Measurements from ENCODE around the gene NWD2.

Gene NWD2

DNA sequence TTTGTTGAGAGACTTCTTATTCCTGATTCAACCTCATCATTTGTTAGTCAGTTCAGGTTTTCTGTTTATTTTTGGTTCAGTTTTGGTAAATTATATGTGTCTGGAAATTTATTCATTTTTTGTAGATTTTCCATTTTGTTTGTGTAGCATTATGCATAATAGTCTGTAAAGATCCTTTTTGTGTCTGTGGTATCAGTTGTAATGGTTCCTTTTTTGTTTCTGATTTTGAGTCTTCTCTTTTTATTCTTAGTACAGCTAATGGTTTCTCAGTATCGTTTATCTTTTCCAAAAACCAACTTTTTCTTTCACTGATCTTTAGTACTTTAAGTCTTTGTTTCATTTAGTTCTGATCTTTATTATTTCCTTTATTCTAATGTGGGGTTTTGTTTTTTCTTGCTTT is 61.4 kb downstream of the NWD2 start:
- DNase-seq, result no peak

DNA sequence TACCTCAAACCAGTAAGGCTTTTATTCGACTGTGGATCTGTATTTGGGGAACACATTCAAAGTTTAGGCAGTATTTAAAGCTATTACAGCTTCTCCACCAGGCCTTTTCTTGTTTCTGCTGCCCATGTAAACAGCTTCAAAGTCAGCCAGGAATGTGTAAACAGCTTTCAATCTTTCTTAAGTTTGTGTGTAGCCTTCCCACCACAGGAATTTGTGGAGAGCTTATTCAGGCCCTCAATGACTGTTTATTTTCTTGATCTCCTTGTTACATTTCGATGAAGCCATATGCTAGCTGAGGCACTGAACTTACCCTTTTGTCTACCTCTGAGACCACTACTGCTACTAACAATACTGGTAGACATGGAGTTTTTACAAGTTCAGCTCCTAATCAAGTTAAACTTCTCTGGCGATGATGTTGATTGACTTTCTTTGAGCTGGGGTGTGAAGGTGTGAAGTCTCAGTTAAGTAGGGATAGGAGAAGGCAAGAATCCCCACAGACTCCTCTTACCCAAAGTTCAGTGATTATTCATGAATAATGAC is 72.6 kb downstream of the NWD2 start:
- no peak for DNase-seq

GRCh38 chr4:37320513-37321235 is 76.1 kb downstream of the NWD2 start:
- DNase-seq, result no peak

GRCh38 chr4:37322122-37322521 is 77.6 kb downstream of the NWD2 start:
- DNase-seq, result no peak

DNA sequence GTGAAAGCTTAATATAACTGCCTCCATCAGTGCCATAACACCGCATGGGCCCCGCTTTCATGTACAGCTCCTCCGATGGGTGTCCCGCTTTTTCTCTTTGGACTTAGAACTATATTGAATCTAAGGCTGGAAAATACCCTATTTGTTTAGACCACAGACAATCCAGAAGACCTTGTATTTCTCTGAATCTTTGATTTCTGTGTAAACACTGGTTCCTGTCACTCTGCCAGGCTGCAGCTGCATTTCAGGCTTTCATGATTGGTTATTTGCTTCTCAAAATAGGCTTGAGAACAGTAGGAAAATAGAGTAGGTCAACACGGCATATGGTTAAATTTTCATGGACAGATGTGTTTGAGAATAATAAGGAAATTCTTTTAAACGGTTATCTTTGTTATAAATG is 80.0 kb downstream of the NWD2 start:
- no peak for DNase-seq

- no peak for DNase-seq
Observed at GRCh38 chr4:37326852-37327251, 82.3 kb downstream of the NWD2 start.

DNA sequence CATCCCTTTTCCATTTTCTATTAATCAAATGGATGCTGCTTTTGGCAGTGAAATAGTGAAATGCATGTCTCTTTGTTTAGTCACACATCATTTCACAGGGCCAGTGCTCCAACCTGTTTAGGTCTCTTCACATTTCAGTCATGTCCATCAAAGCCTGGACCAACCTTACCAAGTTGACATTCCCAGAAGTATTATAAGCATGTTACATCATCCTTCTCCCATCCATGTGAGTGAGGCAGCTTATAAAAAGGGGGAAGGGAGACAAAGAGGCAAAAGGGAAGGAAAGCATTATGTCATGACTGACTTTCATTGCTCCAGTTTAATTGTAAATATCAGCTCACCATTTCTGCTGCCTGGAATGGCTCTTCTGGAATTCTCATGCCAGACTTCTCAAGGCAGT is 94.4 kb downstream of the NWD2 start:
- no peak for DNase-seq

- DNase-seq, result no peak
Observed at GRCh38 chr4:37358748-37359147, 114.2 kb downstream of the NWD2 start.

GRCh38 chr4:37359261-37359660 is 114.7 kb downstream of the NWD2 start:
- DNase-seq, result no peak

DNA sequence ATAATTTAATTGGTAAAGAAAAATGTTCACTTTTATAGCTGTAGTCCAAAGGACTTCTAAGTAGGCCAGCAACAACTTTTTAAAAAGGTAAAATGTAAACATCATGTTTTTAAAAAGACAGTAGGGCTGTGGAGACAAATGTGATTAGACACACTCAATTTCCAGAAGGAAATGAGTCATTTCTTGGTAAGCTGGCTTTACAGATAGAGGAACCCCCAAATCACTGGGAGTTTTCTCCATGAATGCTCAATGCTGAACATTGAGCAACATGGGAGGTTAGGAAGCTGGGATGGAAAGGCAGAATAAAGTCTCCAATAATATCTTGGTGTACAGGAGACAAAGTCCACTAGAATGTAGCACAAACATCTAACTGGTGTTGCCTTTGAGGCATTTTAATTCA is 121.3 kb downstream of the NWD2 start:
- DNase-seq, result no peak

DNA sequence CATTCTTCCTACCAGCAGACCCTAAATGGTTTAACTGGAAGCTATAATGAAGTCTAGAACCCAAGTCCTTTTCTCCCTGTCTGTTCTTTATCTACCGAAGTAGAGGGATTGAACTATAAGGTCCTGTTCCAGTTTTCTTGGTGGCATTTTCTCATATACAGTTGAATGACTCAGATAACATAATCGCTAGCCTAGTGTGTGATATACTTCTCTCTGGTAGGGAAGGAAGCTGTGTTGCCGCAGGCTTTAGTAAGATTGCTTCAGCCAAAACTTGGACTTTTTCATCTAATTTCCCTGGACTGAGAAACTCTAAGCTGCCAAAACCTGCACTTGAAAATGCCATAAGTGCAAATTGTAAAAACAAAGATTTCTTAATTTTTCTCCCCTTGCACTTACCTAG is 123.4 kb downstream of the NWD2 start:
- no peak for DNase-seq

DNA sequence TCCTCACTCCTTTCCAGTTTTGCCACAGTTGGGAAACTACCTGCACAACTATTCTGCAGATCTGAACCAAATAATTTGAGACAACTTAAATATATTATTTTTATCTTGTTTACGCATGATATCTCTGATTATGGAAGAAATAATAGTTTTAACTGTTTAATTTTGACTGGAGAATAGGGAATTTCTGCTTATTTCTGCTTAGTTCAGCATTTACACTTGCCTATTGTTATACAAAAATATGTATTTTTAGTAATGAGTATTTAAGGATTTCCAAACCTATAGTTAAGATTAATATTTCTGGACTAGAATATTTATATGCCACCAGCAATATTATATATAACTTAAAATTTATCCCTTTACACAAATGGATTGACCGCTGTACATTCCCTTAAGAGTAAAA is 125.5 kb downstream of the NWD2 start:
- DNase-seq, result no peak

- DNase-seq, result no peak
Observed at GRCh38 chr4:37381040-37381668, 136.6 kb downstream of the NWD2 start.

DNA sequence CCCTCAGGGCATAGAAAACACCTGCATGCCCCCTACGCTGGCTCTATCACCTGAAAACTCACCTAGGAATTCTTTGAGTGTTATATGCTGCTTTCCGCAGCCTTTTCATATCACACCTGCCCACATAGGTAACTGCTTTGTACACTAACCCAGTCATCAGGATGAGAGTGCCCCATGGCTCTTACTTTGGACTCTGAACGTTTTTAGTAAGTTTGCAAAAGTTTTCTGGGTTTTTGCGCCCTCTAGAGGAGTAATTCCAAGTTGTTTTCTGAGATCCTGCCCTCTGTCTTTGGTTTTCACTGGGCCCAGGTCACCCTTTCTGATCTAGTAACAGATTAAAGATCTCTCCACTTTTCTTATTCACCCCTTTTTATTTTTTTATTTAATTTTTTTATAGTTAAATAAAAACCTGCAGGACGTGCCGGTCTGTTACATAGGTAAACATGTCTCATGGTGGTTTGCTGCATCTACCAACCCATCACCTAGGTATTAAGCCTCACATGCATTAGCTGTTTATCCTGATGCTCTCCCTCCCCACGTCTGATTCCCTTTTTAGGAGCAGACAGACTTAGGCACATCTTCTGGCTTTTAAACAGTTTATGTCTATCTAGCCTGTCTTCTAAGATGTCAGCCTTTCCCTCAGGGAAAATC is 139.2 kb downstream of the NWD2 start:
- DNase-seq, result no peak

GRCh38 chr4:37385424-37385823 is 140.9 kb downstream of the NWD2 start:
- no peak for DNase-seq

GRCh38 chr4:37388681-37389365 is 144.3 kb downstream of the NWD2 start:
- no peak for DNase-seq

- DNase-seq, result no peak
Observed at GRCh38 chr4:37389366-37389765, 144.8 kb downstream of the NWD2 start.

DNA sequence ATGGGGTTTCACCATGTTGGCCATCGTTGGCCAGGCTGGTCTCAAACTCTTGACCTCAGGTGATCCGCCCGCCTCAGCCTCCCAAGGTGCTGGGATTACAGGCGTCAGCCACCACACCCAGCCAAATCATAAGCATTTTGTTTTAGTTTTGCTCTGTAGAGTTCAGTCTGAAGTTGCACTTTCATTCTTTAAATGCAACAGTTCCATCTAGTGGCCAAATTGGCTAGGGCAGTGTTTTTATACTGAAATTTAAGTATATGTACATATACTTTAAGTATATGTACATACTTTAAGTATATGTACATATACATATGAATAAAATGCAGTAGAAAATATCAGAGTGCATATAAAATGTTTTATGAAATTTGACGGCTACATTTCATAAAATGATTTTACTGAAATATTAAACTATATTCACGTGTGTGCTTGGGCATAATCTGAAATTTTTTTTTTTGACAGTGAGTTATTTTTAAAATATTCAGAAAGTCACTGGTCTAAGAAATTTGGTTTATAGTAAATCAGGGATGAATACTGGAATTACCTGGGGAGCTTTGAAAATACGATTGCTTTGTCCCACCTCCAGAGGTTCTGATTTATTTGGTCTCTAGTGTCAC is 145.5 kb downstream of the NWD2 start:
- peak; percentile 35 for DNase-seq

DNA sequence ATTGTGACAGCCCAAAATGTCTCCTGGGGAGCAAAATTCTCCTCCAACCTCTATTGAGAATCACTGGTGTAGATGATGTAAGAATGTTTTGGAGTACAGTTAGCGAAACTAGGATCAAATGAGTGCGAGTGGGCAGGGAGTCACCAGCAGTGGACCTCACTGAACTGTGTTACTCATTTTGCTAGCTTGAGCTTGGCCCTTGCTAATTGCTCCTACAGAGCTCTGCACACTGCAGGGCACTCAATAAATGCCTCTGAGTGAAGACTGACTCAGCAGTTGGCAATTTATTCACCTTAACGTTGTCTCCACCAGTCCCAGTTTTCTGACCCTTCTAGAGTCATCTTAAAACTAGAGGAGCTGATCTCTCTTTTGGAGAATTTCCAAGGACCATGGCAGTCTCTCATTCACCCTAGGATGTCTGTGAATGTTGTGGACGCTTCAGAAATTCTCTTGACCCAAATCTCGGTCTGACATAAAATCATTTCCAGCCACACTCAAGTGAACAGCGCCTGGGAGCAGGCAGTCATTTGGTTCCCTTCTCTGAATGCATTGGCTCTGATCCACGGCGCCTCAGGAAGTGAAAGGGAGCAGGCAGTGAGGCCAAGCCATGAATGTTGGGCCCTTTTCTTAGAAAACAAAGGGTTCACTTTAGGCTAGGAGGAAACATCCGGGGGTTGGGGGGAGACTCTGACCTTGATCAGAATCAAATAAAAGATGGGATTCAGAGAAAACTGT is 148.1 kb downstream of the NWD2 start:
- no peak for DNase-seq

- no peak for DNase-seq
Observed at GRCh38 chr4:37393321-37393720, 148.8 kb downstream of the NWD2 start.

DNA sequence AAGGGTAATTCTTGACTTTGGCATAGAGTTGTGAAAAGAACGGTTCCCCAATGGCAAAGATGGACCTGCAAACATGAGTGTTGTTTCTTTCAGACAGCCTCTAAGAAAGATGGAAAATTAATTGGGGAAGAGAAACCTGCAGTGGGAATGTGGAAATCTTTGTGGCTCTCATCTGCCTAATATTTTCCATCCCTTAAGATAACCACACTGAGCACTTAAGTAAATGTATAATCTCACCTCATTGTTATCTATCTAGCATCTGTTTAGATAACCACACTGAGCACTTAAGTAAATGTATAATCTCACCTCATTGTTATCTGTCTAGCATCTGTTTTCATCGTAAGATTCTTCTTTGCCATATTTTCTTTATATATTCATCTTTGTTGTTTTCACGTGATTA is 149.3 kb downstream of the NWD2 start:
- DNase-seq, result no peak

DNA sequence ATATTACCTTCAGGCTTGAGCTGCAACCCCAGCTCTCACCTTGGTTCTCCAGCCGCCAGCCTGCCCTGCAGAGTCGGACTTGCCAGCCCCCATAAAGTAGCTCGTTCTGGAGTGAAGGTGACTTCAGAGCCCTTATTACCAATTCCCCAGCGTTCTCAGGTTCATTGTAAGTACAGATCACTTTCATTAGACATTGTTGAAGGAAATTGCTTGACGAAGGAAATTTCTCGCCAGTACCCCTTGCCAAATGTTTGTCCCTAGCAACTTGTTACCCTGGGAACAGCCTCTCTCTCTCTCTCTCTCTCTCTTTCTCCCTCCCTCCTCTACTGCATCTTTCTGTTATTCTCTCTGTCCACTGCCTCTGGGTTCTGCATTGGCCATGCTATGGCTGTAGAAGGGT is 153.0 kb downstream of the NWD2 start:
- DNase-seq, result no peak

Measured in NCI-H2171 treated with DMSO at 0.1 percent for 48 hours (cell line).